Neural progenitor cell (in vitro differentiated cells): Measurements from ENCODE around the gene TYRO3. TPM values are rescaled to one million over a fixed set of nuclear protein-coding genes. Genes with fewer than 3 reads are reported as not detected.

Experiments used
- DNase-seq: peaks from one replicate; pipeline ENCODE4 v3.0.0-alpha.2; 2016; ENCODE audit warnings: low spot score
- H2AFZ ChIP-seq: fragments of 200-600 bp; sonication (generic); replicated peaks from 2 replicates; pipeline ENCODE4 v1.6.1; 2016; ENCODE audit warnings: antibody characterized with exemption
- H3F3A ChIP-seq: fragments of 200-600 bp; sonication (generic); 2 replicates; pipeline ENCODE4 v1.6.1; 2016; ENCODE audit warnings: antibody characterized with exemption, low read depth
- H3K27ac ChIP-seq: fragments of 200-600 bp; sonication (generic); 2 replicates; pipeline ENCODE4 v1.5.1; 2016; ENCODE audit warnings: mild to moderate bottlenecking
- H3K27me3 ChIP-seq: fragments of 200-600 bp; sonication (generic); 2 replicates; pipeline ENCODE4 v1.6.1; 2016; ENCODE audit warnings: mild to moderate bottlenecking, moderate library complexity
- H3K36me3 ChIP-seq: fragments of 200-600 bp; sonication (generic); 2 replicates; pipeline ENCODE4 v1.5.1; 2016
- H3K4me1 ChIP-seq: fragments of 200-600 bp; sonication (generic); 2 replicates; pipeline ENCODE4 v1.6.1; 2016; ENCODE audit warnings: mixed run types
- H3K4me2 ChIP-seq: fragments of 200-600 bp; sonication (generic); 2 replicates; pipeline ENCODE4 v1.6.1; 2016
- H3K4me3 ChIP-seq: fragments of 200-600 bp; sonication (generic); 2 replicates; pipeline ENCODE4 v1.5.1; 2016
- H3K79me2 ChIP-seq: fragments of 200-600 bp; sonication (generic); 2 replicates; pipeline ENCODE4 v1.6.1; 2016; ENCODE audit warnings: low read depth
- H3K9ac ChIP-seq: fragments of 200-600 bp; sonication (generic); 2 replicates; pipeline ENCODE4 v1.6.1; 2016
- H3K9me3 ChIP-seq: fragments of 200-600 bp; sonication (generic); 2 replicates; pipeline ENCODE4 v1.5.1; 2016; ENCODE audit warnings: low read depth
- H4K20me1 ChIP-seq: fragments of 200-600 bp; sonication (generic); 2 replicates; pipeline ENCODE4 v1.6.1; 2016; ENCODE audit warnings: low read depth
- H3K27ac Mint-ChIP-seq: 3 replicates; pipeline ENCODE4 v1.8.0; 2021; ENCODE audit warnings: mixed read lengths
- H3K27me3 Mint-ChIP-seq: 2 replicates; pipeline ENCODE4 v1.8.0; 2022; ENCODE audit warnings: low read depth, mild to moderate bottlenecking, inconsistent platforms, moderate library complexity, mixed read lengths; ENCODE audit not compliant: insufficient read depth
- H3K36me3 Mint-ChIP-seq: 3 replicates; pipeline ENCODE4 v1.8.0; 2021; ENCODE audit warnings: mixed read lengths
- H3K4me1 Mint-ChIP-seq: 3 replicates; pipeline ENCODE4 v1.8.0; 2021; ENCODE audit warnings: mixed read lengths
- H3K4me3 Mint-ChIP-seq: 3 replicates; pipeline ENCODE4 v1.8.0; 2021; ENCODE audit warnings: mild to moderate bottlenecking, moderate library complexity, mixed read lengths
- H3K9me3 Mint-ChIP-seq: 3 replicates; pipeline ENCODE4 v1.8.0; 2020; ENCODE audit warnings: mixed read lengths
- EZH2 ChIP-seq: fragments of 200-600 bp; sonication (generic); IDR thresholded peaks from 2 replicates; pipeline ENCODE4 v1.6.1; 2017; ENCODE audit warnings: antibody characterized with exemption, mild to moderate bottlenecking, moderate library complexity
- EZH2phosphoT487 ChIP-seq: fragments of 200-600 bp; sonication (generic); IDR thresholded peaks from 2 replicates; pipeline ENCODE4 v1.6.1; 2017; ENCODE audit warnings: antibody characterized with exemption
- total RNA-seq: library from RNA; depleted of rRNA; stranded (reverse); fragments of >200 nt; gene quantifications from 2 replicates; pipeline ENCODE4 v1.2.3, GENCODE V29; 2015; ENCODE audit warnings: low replicate concordance
- TF ChIP-seq, protein P1 (sequence below): fragments of 200-600 bp; sonication (generic); IDR thresholded peaks from 2 replicates; pipeline ENCODE4 v1.5.1; 2017; ENCODE audit warnings: antibody characterized with exemption, mild to moderate bottlenecking

Gene TYRO3
- total RNA-seq, 1 donor from 2014 or later = 59.1 TPM

GRCh38 chr15:41627203-41627602, 68.2 kb downstream of the TYRO3 start:
- H3K27ac Mint-ChIP-seq = no peak overlapping the region
- peaks cover 17% of the 10 kb centered on the region for H3K4me1 ChIP-seq

DNA sequence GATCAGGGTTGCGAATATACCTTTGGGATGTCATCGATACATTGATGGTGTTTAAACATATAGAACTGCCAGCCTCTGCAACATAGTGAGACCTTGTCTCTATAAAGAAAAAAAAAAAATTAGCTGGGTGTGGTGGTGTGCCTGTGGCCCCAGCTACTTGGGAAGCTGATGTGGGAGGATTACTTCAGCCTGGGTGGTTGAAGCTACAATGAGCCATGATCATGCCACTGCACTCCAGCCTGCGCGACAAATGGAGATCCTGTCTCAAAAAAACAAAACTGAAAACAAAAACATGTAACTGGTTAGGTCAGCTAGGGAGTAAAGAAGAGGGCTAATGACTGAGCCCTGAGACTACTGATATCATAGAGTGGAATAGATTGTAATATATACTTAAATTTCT, 70.5 kb downstream of the TYRO3 start:
- Mint-ChIP-seq H3K9me3 (no peaks in the 10 kb centered on the region), H3K4me1 (peaks cover 16% of the 10 kb centered on the region), H3K4me3 (no peak overlapping the region), H3K27ac (no peak overlapping the region), H3K27me3 (peaks cover 2% of the 10 kb centered on the region), H3K36me3 (peaks cover 4% of the 10 kb centered on the region)
- H3F3A ChIP-seq = peaks cover 19% of the 10 kb centered on the region
- DNase-seq = no peak
- no peaks in the 10 kb centered on the region for H4K20me1 ChIP-seq
- H3K27me3 ChIP-seq = no peaks in the 10 kb centered on the region
- no peaks in the 10 kb centered on the region for H3K9me3 ChIP-seq
- no peak overlapping the region for H2AFZ ChIP-seq
- TF ChIP-seq EZH2phosphoT487 = no peak
- no peak overlapping the region for H3K9ac ChIP-seq
- no peak overlapping the region for H3K27ac ChIP-seq
- H3K4me2 ChIP-seq = peak overlapping the region; percentile 46
- H3K4me1 ChIP-seq = peaks cover 21% of the 10 kb centered on the region
- peaks cover 12% of the 10 kb centered on the region for H3K79me2 ChIP-seq
- no peaks in the 10 kb centered on the region for H3K36me3 ChIP-seq
- no peak overlapping the region for H3K4me3 ChIP-seq

More at GRCh38 chr15:41627203-41627602, 68.2 kb downstream of the TYRO3 start:
- H3K79me2 ChIP-seq = peaks cover 8% of the 10 kb centered on the region
- no peak overlapping the region for H3K9ac ChIP-seq
- H3K4me3 Mint-ChIP-seq = no peak overlapping the region
- H3K36me3 ChIP-seq = no peaks in the 10 kb centered on the region
- no peak for DNase-seq
- peaks cover 2% of the 10 kb centered on the region for H3K27me3 Mint-ChIP-seq
- peaks cover 6% of the 10 kb centered on the region for H3K27me3 ChIP-seq
- H3K4me1 Mint-ChIP-seq = peaks cover 18% of the 10 kb centered on the region
- H3K27ac ChIP-seq = no peak overlapping the region
- no peaks in the 10 kb centered on the region for H4K20me1 ChIP-seq
- no peak overlapping the region for H3K4me3 ChIP-seq
- peaks cover 4% of the 10 kb centered on the region for H3K36me3 Mint-ChIP-seq
- H2AFZ ChIP-seq = no peak overlapping the region
- TF ChIP-seq EZH2phosphoT487 (no peak), EZH2 (no peak)
- TF ChIP-seq, protein P1, sequence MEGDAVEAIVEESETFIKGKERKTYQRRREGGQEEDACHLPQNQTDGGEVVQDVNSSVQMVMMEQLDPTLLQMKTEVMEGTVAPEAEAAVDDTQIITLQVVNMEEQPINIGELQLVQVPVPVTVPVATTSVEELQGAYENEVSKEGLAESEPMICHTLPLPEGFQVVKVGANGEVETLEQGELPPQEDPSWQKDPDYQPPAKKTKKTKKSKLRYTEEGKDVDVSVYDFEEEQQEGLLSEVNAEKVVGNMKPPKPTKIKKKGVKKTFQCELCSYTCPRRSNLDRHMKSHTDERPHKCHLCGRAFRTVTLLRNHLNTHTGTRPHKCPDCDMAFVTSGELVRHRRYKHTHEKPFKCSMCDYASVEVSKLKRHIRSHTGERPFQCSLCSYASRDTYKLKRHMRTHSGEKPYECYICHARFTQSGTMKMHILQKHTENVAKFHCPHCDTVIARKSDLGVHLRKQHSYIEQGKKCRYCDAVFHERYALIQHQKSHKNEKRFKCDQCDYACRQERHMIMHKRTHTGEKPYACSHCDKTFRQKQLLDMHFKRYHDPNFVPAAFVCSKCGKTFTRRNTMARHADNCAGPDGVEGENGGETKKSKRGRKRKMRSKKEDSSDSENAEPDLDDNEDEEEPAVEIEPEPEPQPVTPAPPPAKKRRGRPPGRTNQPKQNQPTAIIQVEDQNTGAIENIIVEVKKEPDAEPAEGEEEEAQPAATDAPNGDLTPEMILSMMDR = no peak
- H3K9me3 ChIP-seq = no peaks in the 10 kb centered on the region
- H3K4me2 ChIP-seq = no peak overlapping the region
- H3K9me3 Mint-ChIP-seq = no peaks in the 10 kb centered on the region
- peaks cover 26% of the 10 kb centered on the region for H3F3A ChIP-seq

DNA sequence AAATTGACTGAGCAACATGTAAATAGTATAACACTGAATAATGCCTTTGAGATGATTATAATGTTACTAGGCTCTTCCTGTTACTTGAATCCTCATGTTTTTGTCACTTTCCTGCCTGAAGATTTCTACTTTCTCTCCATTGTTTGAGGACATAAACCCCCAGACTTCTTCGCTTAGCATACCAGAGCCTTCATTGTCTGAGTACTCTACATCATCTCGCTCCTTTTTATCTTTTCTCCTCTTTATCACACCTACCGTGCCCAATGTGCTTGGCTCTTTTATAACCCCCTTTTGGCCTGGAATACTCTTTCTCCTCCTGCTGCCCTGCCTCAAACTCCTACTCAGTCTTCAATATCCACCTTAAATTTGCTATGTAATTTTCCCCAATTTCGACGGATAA, 70.9 kb downstream of the TYRO3 start:
- Mint-ChIP-seq H3K9me3 (no peaks in the 10 kb centered on the region), H3K4me3 (no peak overlapping the region), H3K27me3 (peaks cover 2% of the 10 kb centered on the region), H3K27ac (no peak overlapping the region), H3K36me3 (peaks cover 4% of the 10 kb centered on the region), H3K4me1 (peaks cover 16% of the 10 kb centered on the region)
- H3K9ac ChIP-seq = no peak overlapping the region
- no peaks in the 10 kb centered on the region for H4K20me1 ChIP-seq
- DNase-seq = no peak
- no peak overlapping the region for H3K4me3 ChIP-seq
- peaks cover 12% of the 10 kb centered on the region for H3K79me2 ChIP-seq
- H3K27ac ChIP-seq = no peak overlapping the region
- H2AFZ ChIP-seq = no peak overlapping the region
- no peaks in the 10 kb centered on the region for H3K9me3 ChIP-seq
- no peak for TF ChIP-seq EZH2phosphoT487
- TF ChIP-seq, protein P1 = no peak
- no peak for TF ChIP-seq EZH2
- no peaks in the 10 kb centered on the region for H3K27me3 ChIP-seq
- peaks cover 19% of the 10 kb centered on the region for H3F3A ChIP-seq
- H3K4me2 ChIP-seq = peak overlapping the region; percentile 46
- peaks cover 22% of the 10 kb centered on the region for H3K4me1 ChIP-seq
- H3K36me3 ChIP-seq = no peaks in the 10 kb centered on the region

GRCh38 chr15:41630616-41631217, 71.7 kb downstream of the TYRO3 start:
- H3K4me3 Mint-ChIP-seq = no peak overlapping the region
- no peaks in the 10 kb centered on the region for H3K27me3 ChIP-seq
- H3K79me2 ChIP-seq = peaks cover 12% of the 10 kb centered on the region

More at GRCh38 chr15:41630616-41631217, 71.7 kb downstream of the TYRO3 start:
- Histone ChIP-seq H3K4me3 (no peak overlapping the region), H2AFZ (no peak overlapping the region), H3F3A (peaks cover 19% of the 10 kb centered on the region), H3K4me1 (peaks cover 22% of the 10 kb centered on the region), H3K27ac (no peak overlapping the region), H3K36me3 (no peaks in the 10 kb centered on the region), H3K9ac (no peak overlapping the region), H3K9me3 (no peaks in the 10 kb centered on the region), H3K4me2 (no peak overlapping the region), H4K20me1 (no peaks in the 10 kb centered on the region)
- no peaks in the 10 kb centered on the region for H3K9me3 Mint-ChIP-seq
- peaks cover 4% of the 10 kb centered on the region for H3K36me3 Mint-ChIP-seq
- no peak overlapping the region for H3K27ac Mint-ChIP-seq
- no peak for TF ChIP-seq EZH2
- TF ChIP-seq, protein P1 = no peak
- TF ChIP-seq EZH2phosphoT487 = no peak
- H3K4me1 Mint-ChIP-seq = peaks cover 16% of the 10 kb centered on the region
- DNase-seq = no peak
- H3K27me3 Mint-ChIP-seq = peaks cover 2% of the 10 kb centered on the region
